ENCODE results near the gene SNPH. TPM values are rescaled to one million over a fixed set of nuclear protein-coding genes. Genes with fewer than 3 reads are reported as not detected.
"Not testable (repeated sequence)": the region's sequence is repeated elsewhere in the genome, so short reads cannot be mapped to it uniquely, and the experiment has no call there.

Gene SNPH
- total RNA-seq, 1 experiment from 2014 or later, result 0.43 TPM

DNA sequence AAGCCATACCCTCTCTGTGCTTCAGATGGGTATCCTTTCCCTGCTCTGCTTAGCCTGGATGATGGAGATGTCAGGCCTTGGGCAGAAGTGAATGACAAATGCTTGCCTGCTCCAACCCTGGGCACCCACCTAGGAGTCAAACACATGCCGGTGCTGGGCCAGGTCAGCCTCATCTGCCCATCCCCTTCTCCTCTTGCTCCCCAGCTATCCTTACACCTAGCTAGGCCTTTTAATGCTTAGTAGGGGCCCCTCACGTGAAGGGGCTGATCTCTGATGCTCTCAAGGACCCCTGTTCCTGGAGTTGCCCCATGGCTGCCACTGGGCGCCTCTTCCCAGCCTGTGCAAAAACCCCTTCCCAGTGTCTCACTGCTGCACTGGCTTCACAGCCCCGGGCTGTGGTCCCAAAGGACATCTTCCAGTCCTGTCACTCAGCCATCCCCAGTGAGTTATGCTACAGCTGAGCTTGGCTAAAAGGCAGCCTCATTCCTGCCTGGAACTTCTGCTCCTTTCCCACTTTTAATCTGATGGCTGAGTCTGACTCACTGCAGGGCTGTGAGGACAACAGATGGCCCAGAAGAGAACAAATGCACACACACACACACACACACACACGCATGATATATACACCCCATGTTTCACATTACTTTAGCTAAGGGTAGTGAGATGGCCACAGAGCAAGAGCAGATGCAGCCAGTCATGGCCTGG lies 75.6 kb downstream of the SNPH start:
- CTCF ChIA-PET, result interaction anchor here (0.7 kb wide), 1 partner anchor 162 kb away, joined by 4 read pairs; no protein-coding TSS in a partner anchor
- TF ChIP-seq, protein P1, sequence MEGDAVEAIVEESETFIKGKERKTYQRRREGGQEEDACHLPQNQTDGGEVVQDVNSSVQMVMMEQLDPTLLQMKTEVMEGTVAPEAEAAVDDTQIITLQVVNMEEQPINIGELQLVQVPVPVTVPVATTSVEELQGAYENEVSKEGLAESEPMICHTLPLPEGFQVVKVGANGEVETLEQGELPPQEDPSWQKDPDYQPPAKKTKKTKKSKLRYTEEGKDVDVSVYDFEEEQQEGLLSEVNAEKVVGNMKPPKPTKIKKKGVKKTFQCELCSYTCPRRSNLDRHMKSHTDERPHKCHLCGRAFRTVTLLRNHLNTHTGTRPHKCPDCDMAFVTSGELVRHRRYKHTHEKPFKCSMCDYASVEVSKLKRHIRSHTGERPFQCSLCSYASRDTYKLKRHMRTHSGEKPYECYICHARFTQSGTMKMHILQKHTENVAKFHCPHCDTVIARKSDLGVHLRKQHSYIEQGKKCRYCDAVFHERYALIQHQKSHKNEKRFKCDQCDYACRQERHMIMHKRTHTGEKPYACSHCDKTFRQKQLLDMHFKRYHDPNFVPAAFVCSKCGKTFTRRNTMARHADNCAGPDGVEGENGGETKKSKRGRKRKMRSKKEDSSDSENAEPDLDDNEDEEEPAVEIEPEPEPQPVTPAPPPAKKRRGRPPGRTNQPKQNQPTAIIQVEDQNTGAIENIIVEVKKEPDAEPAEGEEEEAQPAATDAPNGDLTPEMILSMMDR (conservative IDR thresholded peaks at IDR 0.05; ENCODE audit: low read depth, low read length), result no peak
- no peak for TF ChIP-seq EZH2 (IDR thresholded peaks at IDR 0.05; ENCODE audit: borderline replicate concordance, low read depth, low read length, poor library complexity, severe bottlenecking)
- Histone ChIP-seq H3K9me3 (ENCODE audit: low read depth, low read length, poor library complexity, severe bottlenecking) (peaks cover 6% of the 10 kb centered on the region), H3K27me3 (replicated peaks; ENCODE audit: insufficient read depth, low read depth, low read length, poor library complexity) (no peaks in the 10 kb centered on the region), H3K36me3 (ENCODE audit: insufficient read depth, low read length, poor library complexity, severe bottlenecking) (no peaks in the 10 kb centered on the region), H3K4me3 (ENCODE audit: low read depth, low read length, poor library complexity, severe bottlenecking) (no peak overlapping the region), H3K4me1 (ENCODE audit: insufficient read depth, low read length, poor library complexity, severe bottlenecking) (peaks cover 5% of the 10 kb centered on the region), H3K27ac (ENCODE audit: low read depth, low read length, poor library complexity, severe bottlenecking) (no peak overlapping the region)
- BruUV-seq (replicated peaks), result no TSS peak
- intact Hi-C loops (cut with micrococcal nuclease; ENCODE audit: unreplicated experiment), result no loop called here
- no peak for DNase-seq (ENCODE audit: low spot score)
- POLR2A ChIA-PET (ENCODE audit: low non-redundant PET), result no interaction called here

DNA sequence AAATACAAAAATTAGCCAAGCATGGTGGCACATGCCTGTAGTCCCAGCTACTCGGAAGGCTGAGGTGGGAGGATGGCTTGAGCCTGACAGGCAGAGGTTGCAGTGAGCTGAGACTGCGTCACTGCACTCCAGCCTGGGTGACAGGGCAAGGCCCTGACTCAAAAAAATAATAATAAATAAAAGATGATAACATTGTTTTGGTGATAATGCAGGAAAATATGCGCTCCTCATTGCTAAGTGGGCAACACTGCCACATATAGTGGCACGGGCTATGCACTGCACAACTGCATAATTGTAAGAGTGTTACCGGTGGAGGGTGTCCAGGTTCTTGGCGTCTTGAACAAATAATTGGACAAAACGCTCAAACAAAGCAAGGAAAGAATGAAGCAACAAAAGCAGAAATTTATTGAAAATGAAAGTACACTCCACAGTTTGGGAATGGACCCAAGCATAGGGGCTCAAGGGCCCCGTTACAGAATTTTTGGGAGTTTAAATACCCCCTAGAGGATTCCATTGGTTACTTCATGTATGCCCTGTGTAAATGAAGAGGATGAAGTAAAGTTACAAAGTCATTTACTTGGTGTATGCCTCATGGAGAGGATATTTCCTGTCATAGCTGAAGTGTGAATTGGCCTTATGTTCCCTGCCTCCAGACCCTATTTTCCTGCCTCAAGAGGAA lies 77.5 kb downstream of the SNPH start:
- intact Hi-C loops (cut with micrococcal nuclease; ENCODE audit: unreplicated experiment); CTCF ChIA-PET; POLR2A ChIA-PET (ENCODE audit: low non-redundant PET); H3K27me3 ChIP-seq (replicated peaks; ENCODE audit: insufficient read depth, low read depth, low read length, poor library complexity); H3K36me3 ChIP-seq (ENCODE audit: insufficient read depth, low read length, poor library complexity, severe bottlenecking); H3K27ac ChIP-seq (ENCODE audit: low read depth, low read length, poor library complexity, severe bottlenecking); BruUV-seq (replicated peaks); DNase-seq (ENCODE audit: low spot score); H3K4me1 ChIP-seq (ENCODE audit: insufficient read depth, low read length, poor library complexity, severe bottlenecking); H3K4me3 ChIP-seq (ENCODE audit: low read depth, low read length, poor library complexity, severe bottlenecking): not testable (repeated sequence)
- H3K9me3 ChIP-seq (ENCODE audit: low read depth, low read length, poor library complexity, severe bottlenecking), result peaks cover 22% of the 10 kb centered on the region

DNA sequence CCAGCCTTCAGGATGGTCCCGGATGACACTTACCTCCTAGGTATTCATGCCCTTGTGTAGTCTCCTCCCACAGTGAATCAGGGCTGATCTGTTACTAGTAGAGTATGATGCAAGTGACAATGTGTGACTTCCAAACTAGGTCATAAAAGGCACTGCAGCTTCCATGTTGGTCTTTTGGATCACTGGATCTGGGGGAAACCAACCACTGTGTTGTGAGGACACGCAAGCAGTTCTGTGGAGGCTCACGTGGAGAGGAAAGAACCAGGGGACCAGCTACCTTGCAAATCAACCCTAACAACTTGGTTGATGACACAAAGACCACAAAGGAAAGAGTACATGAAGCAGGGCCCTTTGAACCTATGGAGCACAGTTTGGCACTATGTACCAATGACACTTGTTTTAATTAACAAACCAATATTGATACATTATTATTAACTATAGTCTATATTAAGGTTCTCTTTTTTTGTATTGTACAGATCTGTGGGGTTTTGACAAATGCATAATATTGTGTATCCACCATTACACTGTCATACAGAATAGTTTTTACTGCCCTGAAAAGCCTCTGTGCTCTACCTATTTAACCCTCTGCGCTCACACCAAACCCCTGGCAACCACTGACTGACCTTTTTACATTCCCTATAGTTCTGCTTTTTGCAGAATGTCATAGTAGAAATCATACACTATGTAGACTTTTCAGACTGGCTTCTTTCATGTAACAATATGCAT lies 79.1 kb downstream of the SNPH start:
- no peak for DNase-seq (ENCODE audit: low spot score)
- BruUV-seq (replicated peaks), result no TSS peak
- H3K4me1 ChIP-seq (ENCODE audit: insufficient read depth, low read length, poor library complexity, severe bottlenecking), result no peaks in the 10 kb centered on the region
- no peak for TF ChIP-seq EZH2 (IDR thresholded peaks at IDR 0.05; ENCODE audit: borderline replicate concordance, low read depth, low read length, poor library complexity, severe bottlenecking)
- TF ChIP-seq, protein P1 (conservative IDR thresholded peaks at IDR 0.05; ENCODE audit: low read depth, low read length), result no peak
- peaks cover 31% of the 10 kb centered on the region for H3K9me3 ChIP-seq (ENCODE audit: low read depth, low read length, poor library complexity, severe bottlenecking)
- no peak overlapping the region for H3K4me3 ChIP-seq (ENCODE audit: low read depth, low read length, poor library complexity, severe bottlenecking)
- H3K27me3 ChIP-seq (replicated peaks; ENCODE audit: insufficient read depth, low read depth, low read length, poor library complexity), result no peaks in the 10 kb centered on the region
- intact Hi-C loops (cut with micrococcal nuclease; ENCODE audit: unreplicated experiment), result no loop called here
- no peak overlapping the region for H3K27ac ChIP-seq (ENCODE audit: low read depth, low read length, poor library complexity, severe bottlenecking)
- ChIA-PET CTCF (no interaction called here), POLR2A (ENCODE audit: low non-redundant PET) (no interaction called here)
- no peaks in the 10 kb centered on the region for H3K36me3 ChIP-seq (ENCODE audit: insufficient read depth, low read length, poor library complexity, severe bottlenecking)

All from A673 (cell line).